Activated naive CD8-positive, alpha-beta T cell treated with anti-CD3 and anti-CD28 coated beads, Interleukin-2, amount 50 U/mL, for 16 hours (primary cell): ENCODE results near the gene HDDC3.
A peak's percentile ranks its signal among the peaks of the same experiment; 100 is the strongest.

Experiments
- DNase-seq: peaks from one replicate; pipeline ENCODE4 v3.0.0-alpha.2; 2020; ENCODE audit warnings: low read depth, low spot score

The HDDC3 gene, protein sequence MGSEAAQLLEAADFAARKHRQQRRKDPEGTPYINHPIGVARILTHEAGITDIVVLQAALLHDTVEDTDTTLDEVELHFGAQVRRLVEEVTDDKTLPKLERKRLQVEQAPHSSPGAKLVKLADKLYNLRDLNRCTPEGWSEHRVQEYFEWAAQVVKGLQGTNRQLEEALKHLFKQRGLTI

DNA sequence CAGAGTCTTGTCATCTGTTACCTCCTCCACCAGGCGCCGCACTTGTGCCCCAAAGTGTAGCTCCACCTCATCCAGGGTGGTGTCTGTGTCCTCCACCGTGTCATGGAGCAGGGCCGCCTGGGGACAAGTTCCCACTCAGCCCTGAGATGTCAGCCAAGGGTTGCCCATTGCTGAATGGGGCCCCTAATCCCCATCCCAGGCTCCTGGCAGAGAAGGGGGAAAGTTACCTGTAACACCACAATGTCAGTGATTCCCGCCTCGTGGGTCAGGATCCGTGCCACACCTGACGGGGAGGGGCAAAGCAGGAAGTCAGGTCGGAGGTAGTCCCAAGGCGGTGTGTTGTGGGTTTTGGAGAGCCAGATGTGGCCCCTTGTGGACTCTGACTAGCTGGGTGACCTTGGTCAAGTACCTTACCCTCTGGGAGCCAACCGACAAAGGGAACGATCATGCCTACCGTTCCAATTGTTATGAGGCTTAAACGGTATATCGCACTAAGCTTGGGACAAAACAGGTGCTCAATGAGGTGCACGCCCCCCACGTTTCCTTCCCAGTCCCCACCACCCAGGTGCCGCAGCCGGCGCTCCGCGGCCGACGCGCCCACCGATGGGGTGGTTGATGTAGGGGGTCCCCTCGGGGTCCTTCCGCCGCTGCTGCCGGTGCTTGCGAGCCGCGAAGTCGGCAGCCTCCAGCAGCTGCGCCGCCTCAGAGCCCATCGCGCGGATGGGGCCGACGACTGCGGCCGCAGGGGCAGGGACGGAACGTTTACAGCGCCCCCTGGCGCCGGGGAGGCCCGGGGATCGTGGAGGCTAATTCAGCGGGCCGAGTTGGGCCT lies at the start of gene HDDC3:
Gene HDDC3 (minus strand): TSS at position 722 of the 832 bp plus-strand sequence. CDS start 9 bp downstream, at position 713.
- peak; percentile 77 for DNase-seq

DNA sequence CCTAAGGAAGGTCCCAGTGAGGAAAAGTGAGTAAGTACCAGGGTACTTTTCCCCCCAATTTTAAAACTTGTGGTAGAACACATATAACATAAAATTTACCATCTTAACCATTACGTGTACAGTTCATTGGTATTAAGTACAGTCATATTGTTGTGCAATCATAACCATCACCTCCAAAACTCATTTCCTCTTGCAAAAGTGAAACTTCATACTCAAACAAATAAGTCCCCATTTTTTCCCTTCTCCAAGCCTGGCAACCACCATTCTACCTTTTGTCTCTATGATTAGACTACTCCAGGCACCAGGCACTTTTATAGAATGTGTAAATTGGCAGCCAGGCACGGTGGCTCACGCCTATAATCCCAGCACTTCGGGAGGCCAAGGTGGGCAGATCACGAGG lies 49.8 kb upstream of the HDDC3 start:
- DNase-seq: no peak

DNA sequence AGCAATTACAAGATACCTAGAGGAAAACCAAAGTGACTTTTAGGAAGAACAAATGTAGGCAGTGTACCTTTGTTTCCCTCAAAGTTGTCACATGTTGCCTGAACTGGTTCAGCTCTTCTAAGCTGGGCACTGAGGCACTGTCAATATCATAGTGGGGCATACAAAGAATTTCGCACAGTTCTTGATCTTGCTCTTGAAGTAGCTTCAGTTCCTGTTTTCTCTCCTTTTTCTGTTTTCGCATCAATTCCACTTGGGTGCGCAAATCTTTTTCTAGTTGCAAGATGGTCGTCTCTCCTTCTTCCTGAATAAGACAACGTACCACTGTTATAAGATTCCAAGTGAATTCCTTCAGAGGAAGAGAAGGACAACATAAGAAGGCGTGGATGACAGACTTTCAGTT lies 49.3 kb upstream of the HDDC3 start:
- DNase-seq: no peak

DNA sequence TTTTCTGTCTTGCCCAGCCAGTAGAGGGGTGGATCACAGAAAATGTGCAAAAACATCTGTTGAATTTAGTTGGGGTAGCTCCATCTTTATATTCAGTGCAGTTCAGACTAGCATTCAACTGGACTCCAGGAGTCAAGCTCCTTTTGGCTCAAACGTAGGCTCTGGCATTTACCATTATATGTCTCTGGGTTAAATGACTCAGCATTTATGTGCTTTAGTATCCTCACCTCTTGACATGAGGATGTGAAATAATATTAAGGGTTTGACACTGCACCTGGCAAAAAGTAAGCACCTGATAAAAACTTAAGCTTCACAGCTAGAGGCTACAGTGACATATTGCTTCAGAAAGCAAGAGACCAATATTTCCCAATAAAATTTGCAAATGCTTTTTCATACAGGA lies 47.2 kb upstream of the HDDC3 start:
- no peak for DNase-seq

DNA sequence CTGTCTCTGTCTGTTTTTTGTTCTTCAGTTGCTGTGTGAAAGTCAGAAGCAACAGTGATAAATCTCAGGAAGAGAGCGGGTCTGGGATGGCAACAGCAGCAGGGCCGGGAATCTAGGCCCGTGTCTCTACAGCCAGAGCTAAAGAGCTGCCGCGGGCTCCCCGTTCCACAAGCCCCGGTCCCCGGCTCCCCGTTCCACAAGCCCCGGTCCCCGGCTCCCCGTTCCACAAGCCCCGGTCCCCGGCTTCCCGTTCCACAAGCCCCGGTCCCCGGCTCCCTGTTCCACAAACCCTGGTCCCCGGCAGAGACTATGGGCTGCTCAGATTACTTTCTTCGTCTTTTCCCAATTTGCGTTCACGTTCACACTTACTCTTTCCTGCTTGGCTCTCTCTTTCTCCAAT lies 41.9 kb upstream of the HDDC3 start:
- DNase-seq: no peak

DNA sequence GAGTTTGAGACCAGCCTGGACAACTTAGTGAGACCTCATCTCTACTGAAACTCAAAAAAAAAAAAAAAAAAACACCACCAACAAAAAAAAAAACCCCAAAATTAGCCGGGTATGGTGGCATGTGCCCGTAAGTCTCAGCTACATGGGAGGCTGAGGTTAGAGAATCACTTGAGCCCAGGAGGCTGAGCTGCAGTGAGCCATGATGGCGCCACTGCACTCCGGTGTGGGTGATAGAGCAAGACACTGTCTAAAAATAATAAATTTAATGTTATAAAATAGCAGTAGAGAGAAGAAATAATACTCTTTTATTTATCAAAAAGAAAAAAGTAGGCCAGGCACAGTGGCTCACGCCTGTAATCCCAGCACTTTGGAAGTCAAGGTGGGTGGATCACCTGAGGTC lies 39.8 kb upstream of the HDDC3 start:
- DNase-seq: no peak

DNA sequence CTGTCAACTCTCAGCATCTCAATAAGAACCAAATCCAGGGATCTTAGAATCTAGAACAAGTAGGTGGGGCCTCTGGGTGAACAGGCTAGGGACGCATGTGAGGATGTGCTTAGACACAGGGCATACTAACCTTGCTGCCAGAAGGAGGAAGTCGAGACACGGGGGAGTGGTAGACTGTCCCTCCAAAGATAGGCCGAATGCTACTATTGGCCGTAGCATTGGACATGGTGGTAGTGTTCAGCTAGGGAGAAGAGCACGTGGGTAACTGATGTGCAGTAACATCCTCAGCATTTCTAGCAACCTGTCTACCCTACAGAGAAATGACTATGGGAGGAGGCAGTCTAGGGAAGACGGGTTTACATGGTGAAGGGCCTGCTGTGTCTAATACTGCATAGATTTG lies 37.9 kb upstream of the HDDC3 start:
- no peak for DNase-seq

DNA sequence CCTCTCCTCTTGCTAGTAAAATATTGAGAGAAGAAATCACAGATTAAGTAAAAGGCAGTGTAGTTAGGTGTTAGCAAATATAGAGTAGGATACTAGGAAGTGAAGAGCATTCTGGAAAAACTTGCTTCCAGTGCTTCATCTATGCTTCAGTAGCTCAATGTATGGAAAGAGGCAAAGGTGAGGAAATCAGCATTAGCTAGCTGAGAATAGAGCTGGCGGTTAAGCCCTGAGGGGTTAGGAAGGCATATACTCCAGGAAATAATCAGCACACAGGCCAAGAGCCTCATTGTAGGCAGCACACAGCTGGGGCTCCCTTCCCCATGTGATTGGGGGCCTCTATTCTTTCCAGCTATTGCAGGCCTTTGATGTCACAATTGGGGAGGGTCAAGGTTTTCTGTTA lies 36.1 kb upstream of the HDDC3 start:
- DNase-seq: no peak

DNA sequence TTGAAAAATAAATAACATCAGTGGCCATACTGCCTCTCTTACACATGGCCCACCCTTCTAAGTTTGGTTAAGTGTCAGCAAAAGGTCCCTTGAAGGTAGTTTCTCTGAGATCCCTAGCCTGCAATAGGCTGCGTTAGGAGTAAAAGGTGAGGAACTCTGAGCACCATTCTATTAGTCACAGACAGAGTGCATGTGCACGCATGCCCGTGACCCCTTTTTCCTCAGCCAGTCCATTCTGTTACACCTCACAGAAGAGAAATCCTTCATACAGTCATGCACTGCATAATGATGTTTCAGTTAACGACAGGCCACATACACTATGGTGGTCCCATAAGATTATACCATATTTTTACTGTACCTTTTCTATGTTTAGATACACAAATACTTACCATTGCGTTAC lies 34.9 kb upstream of the HDDC3 start:
- no peak for DNase-seq

DNA sequence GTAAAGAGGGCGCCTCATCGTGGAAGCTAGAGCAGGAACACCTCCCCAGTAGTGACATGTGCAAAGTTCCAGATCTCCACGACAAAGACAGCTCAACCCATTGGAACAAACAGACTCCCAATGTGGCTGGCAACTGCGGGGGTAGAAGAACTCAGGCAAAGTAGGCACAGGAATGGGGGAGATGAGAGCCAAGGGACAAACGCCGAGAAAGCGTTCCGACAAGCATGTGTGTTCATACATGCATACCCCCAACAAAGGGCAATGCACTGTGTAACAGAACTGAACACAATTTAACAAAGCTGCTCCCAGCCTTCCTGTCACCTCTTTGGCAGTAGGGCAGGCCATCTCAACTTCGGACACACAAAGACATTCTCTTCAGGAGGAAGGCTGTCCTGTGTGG lies 33.9 kb upstream of the HDDC3 start:
- no peak for DNase-seq

DNA sequence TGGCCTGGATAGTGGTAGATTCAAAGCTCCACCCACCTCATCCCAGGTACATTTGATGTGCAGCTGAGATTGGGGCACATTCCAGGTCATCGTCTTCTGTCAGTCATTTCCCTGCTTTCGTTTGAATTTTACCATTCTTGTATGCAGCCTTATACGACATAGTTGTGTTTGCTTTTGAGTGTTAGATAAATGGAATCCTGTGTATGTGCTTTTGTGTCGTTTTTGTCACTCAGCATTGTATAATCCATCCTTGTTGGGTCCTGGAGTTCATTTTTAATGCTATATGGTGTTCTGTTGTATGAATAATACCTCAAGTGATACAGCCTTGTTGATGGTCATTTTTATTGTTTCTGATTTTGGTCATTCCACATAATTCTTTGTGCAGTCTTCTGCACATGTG lies 29.7 kb upstream of the HDDC3 start:
- no peak for DNase-seq

DNA sequence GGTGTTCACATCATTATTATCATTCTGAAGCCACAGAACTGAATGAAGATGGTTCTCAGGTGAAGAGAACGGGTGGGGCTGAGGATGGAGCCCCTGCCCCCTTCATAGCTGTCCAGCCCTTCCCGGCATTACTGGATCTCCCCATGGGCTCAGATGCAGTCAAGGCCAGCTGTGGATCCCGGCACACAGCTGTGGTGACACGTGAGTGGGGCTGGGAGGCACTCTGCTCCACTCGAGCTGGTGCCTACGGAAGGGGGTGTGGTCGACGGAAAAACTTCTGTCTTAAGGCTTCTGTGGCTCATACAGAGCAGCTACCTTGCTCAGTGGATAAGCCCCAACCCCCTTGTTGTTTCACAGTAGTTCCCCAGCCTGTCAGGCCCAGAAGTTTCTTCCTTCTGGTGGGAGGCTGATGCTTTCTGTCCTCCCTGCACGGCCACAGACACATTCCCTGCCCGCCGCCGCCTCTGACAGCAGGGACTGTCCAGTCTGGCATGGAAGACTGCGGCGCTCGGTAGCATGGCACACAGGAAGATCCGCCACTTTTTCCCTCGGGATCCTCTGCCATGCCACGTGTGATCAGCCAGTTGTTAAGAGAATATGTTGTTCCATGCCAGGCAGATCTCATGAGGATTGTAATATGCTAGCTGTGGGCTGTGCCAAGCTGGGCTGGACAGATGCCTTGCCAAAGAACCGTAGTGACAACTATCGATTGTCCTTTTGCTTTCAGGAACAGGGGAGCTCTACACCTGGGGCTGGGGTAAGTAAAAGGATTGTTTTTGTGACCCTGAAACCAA lies 28.1 kb upstream of the HDDC3 start:
- DNase-seq: no peak

DNA sequence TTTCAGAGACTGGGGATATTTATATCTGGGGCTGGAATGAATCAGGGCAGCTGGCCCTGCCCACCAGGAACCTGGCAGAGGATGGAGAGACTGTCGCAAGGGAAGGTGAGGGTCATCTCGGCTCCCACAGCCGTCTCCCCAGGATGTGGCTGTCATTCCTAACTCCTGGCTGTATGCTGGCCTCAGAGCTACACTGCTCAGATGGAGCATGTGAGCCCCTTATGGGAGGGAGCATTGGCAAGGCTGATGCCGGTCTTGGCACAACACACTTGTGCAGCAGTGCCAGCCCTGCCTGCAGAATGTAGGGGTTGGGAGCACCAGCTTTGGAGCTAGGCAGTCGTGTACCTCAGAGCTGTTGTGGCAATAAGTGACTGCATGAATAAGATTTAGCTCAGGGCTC lies 27.5 kb upstream of the HDDC3 start:
- DNase-seq: no peak

DNA sequence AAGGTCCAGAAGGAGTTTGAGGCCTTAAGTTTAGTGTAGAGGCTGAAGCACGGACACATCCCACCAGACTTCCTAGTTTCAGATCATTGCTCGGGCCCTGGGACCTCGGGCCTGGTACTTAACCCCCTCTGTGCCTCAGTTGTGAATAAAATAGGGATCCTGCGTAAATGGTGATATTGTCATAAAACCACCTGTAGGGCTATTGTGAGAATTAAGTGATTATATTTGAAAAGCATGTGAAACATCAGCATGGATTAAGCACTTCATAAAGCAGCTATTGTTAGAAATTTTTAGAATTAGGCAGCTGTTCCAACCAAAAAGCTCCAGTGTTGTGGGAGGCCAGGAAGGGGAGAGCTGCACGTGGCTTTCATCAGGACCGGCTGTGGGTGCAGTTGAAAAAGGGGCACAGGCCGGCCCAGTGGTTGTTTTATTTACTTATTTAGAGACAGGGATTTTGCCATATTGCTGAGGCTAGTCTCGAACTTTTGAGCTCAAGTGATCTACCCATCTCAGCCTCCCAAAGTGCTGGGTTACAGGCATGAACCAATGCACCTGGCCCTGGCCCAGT lies 26.8 kb upstream of the HDDC3 start:
- no peak for DNase-seq

DNA sequence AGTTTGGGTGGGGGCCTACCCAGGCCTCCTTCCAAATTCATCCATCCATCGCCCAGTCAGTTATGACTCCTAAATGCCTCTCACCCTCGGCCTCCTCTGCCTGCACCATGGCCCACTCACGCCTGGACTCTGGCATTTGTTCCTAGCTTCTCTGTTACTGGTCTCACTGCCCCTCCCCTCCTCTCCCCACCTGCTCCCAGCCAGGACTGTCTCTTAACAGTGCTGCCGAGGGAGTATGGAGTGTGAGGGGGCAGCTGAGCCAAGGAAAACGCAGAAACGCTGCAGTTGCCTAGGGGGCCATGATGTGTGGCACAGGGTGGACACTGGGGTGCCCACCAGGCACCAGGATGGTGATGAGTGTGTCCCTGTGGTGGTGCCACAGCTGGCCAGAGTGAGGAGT lies 25.4 kb upstream of the HDDC3 start:
- DNase-seq: no peak

DNA sequence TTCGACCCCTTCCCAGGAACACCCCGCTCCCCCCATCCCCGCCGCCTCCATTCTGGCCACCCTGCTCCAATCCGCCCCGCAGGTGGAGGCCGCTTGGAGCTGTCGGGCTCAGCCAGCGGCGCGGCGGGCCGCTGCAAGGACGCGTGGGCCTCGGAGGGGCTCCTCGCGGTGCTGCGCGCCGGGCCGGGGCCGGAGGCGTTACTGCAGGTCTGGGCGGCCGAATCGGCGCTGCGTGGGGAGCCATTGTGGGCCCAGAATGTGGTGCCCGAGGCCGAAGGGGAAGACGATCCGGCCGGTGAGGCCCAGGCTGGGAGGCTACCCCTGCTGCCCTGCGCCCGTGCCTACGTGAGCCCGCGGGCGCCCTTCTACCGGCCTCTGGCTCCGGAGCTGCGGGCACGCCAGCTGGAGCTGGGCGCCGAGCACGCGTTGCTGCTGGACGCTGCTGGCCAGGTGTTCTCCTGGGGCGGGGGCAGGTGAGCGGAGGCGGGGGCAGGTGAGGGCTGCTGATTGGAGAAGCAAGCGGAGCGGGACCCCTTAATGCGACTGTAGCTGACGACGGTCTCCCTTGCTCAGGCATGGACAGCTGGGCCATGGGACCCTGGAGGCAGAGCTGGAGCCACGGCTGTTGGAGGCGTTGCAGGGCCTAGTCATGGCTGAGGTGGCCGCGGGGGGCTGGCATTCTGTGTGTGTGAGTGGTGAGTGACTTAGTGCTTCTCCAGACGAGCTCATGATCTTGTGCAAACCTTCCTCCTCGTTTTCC lies 24.9 kb upstream of the HDDC3 start:
- no peak for DNase-seq

DNA sequence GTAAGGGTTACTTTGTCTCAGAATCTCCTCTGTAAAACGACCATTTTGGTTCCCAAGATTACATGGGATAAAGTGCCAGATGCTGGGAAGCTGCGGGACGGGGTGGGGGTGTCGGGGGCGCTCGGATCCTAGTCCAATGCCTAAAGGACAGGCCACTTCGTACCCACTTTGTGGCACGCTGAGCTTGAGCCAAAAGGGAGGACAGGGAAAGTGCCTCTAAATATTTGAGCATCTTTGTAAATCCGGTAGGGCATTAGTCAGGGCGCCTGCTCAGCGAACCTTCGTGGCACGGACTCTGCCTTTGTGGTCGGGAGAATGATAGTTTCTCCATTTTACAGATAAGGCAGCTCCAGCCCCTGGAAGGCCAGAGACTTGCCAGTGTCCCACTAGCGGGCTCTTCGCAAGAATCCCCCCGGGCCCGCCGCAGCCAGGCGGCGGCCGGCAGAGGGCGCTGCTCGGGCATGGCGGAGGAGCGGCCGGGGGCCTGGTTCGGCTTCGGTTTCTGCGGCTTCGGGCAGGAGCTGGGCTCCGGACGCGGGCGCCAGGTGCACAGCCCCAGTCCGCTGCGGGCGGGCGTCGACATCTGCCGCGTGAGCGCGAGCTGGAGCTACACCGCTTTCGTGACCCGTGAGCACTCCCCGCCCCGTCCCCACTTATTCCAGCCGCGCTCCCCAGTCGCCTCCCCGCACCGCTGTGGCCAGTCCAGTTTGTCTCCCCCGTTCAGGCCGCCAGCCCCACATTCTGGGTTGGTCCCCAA lies 24.1 kb upstream of the HDDC3 start:
- peak; percentile 19 for DNase-seq

DNA sequence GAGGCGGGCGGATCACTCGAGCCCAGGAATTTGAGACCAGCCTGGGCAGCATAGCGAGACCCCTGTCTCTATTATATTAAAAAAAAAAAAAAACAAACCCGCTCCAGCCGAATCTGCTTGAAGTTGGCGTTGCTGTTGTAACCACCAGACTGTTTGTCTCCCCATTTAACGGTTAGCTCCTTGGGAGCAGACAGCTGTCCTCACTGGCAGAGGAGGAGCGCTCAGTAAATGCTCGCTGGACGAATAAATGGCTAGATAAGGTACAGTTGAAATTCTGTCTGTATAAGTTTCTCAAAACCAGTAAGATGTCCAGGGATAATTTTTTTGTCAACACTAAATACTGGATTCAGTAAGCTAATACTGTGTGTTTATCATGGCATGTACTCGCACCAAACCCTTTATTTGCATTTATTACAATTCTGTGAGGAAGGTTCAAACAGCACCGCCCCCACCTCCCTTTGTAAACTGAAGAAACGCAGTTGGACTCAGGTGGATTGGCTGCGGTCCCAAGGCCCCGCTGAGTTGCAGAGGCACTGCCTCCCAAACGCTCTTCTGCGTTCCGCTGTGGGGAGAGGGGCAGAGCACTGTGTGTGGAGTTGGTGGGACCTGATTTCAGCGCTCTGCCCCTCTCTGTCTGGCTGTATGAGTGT lies 23.4 kb upstream of the HDDC3 start:
- no peak for DNase-seq

DNA sequence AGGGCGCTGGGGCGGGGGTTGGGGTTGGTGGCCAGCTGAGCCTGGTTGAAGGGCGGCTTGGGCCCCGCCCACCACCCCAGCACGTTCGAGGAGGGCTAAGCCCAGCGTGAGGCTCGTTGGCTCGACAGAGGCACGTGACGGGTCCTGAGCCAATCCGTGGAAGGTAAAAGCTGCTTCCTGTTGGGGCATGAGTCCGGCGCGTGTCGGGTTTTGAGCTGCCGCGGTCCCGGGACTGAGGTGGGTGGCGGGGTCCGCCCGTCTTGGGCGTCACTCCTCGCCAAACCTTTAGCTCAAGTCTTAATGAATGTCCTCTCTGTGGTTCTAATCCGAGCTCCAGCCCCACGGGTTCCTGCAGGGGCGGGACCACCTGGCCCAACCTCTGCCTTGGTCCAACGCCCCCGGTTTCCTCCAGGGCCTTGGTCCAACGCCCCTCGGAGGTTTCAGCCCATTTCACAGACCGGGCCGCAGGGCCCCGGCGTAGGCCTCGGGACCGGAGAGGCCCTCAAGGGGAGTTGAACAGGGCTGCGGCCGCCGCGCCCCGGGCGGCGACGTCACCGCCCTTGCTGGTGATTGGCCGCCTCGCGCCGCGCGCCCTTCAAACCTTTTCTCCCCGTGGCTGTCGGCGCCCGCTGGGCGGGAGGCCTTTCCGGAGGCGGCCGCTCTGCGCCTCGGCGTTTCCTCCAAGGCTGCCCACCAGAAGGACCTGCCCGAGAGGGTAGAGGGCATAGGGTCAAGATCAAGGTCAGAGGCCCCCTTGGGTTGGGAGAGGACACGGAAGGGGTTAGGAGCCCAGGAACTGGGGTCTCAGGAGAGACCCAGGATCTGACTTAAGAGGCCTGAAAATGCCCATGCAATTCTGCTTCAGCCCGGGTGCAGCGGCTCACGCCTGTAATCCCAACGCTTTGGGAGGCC lies 22.6 kb upstream of the HDDC3 start, which contains the start of gene RCCD1:
Gene RCCD1 (plus strand): TSS at position 173 of the 912 bp plus-strand sequence. CDS start 1,851 bp downstream, outside the sequence.
- DNase-seq: peak; percentile 76
